Stimulated activated CD8-positive, alpha-beta memory T cell treated with anti-CD3 and anti-CD28 coated beads, Interleukin-15, amount 100 ng/mL, for 24 hours (primary cell): ENCODE data around the gene CFAP73.

Experiments
- DNase-seq: peaks from one replicate; pipeline ENCODE4 v3.0.0-alpha.2; 2020; ENCODE audit warnings: low read depth

Gene CFAP73

GRCh38 chr12:113142173-113142885 lies 7.2 kb upstream of the CFAP73 start:
- DNase-seq = no peak

DNA sequence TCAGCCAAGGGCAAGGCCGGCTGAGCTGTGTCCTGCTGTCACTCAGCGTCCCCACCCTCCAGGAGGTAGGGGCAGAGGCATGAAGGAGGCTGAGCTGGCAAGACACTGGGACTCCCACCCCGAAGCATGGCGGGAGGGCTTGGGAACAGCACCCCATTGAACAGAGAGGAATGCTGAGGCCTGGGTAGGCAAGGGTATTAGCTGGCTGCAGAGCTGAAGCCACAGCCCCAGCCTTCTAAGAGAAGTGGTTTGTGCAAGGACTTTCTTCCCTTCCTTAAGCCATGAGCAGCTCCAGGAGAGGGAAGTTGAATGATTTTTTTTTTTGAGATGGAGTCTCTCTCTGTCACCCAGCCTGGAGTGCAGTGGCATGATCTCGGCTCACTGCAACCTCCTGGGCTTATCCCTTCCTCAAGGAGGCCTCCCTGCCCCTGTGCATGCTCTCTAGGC lies 6.6 kb upstream of the CFAP73 start:
- DNase-seq = no peak

DNA sequence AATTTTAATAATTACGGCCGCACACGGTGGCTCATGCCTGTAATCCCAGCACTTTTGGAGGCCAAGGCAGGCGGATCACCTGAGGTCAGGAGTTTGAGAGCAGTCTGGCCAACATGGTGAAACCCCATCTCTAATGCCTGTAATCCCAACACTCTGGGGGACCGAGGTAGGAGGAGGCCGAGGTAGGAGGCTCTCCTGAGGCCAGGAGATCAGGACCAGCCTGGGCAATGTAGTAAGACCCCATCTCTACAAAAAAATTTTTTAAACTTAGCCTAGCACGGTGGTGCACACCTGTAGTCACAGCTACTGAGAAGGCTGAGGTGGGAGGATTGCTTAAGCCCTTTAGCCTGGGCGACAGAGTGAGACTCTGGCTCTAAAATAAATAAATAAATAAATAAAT lies 5.6 kb upstream of the CFAP73 start:
- no peak for DNase-seq

DNA sequence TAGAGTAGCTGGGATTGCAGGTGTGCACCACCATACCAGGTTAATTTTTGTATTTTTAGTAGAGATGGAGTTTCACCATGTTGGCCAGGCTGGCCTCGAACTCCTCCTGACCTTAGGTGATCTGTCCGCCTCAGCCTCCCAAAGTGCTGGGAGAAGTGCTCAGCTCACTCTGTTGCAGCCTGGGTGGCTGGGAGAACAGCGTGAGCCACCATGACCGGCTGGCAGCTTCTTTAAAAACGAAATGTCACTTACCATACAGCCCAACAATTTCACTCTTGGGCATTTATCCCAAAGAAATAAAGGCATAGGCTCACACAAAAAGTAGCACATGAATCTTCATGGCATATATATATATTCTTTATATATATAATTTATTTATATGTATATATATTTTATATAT lies 4.7 kb upstream of the CFAP73 start:
- DNase-seq = no peak

GRCh38 chr12:113145720-113146551 lies 3.6 kb upstream of the CFAP73 start:
- no peak for DNase-seq

DNA sequence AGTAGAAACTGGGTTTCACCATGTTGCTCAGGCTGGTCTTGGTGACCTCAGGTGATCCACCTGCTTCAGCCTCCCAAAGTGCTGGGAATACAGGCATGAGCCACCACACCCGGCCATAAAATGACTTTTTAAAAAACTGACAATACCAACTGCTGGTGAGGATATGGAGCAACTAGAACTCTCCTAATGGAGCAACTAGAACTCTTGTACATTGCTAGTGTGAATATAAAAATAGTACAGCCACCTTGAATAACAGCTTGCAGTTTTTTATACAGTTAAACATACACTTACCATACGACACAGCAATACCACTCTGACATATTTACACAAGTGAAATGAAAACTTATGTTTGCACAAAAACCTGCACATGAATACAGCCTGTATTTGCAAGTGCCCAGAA lies 2.5 kb upstream of the CFAP73 start:
- DNase-seq = no peak

GRCh38 chr12:113151655-113152054 lies 2.1 kb downstream of the CFAP73 start:
- no peak for DNase-seq

- DNase-seq = no peak
Observed at GRCh38 chr12:113152196-113152834, 2.8 kb downstream of the CFAP73 start.

- no peak for DNase-seq
Observed at GRCh38 chr12:113152835-113153814, 3.6 kb downstream of the CFAP73 start.

DNA sequence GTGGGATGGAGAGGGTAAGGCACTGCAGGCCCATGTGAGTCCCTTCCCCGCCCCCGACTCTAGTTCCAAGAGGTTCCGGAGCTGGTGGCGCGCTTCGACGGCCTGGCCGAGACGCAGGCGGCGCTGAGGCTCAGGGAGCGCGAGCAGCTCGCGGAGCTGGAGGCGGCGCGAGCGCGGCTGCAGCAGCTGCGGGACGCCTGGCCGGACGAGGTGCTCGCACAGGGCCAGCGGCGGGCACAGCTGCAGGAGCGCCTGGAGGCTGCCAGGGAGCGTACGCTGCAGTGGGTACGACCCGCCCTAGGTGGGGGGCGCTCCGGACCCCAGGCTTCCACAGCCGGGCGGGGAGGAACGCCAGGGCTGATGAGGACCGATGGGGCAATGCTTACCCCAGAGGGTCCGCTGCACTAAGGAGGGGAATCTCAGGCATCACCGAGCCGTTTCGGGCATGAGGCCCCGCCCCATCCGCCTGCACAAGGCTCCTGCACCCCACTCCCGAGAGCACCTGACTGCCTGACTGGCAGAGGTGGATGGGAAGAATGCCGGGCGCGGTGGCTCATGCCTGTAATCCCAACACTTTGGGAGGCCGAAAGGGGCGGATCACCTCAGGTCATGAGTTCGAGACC lies 4.9 kb downstream of the CFAP73 start:
- DNase-seq = no peak

DNA sequence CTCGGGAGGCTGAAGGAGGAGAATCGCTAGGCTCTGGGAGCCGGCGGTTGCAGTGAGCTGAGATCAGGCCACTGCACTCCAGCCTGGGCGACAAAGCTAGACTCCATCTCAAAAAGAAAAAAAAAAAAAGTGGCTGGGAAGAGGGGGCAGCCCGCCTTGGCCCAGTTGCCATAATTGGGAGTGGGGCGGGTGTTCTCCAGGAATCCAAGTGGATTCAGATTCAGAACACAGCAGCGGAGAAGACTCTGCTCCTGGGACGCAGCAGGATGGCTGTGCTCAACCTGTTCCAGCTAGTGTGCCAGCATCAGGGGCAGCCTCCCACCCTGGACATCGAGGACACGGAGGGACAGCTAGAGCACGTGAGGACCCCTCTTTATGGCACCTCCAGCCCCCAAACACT lies 5.5 kb downstream of the CFAP73 start:
- DNase-seq = no peak

- no peak for DNase-seq
Observed at GRCh38 chr12:113155646-113156045, 6.1 kb downstream of the CFAP73 start.

DNA sequence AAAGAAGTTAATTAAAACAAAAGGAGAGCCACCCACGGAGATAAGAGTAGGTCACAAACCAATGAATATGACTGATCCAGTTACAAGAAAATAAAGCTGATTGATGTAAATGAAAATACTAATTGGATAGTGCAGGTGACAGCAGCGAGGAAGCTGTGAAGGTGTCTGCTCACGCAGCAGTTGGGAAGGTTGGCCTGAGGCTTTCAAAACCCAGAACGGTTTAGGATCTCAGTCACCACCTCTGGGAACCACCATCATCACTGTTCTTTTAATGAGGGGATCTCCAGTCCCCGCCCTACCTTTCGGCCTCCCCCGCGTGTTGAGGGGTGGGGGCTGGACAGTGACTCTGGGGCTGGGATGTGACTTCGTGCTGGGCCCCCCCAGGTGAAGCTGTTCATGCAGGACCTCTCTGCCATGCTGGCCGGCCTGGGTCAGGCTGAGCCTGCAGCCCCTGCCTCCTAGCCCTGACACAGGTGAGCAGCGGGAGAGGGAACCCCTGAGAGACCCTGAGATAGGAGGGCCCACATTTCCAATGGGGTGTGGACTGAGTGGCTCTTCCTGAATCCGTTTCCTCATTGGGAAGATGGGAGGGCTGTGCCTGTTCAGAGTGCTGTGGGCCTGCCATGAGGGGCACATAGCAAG lies 7.8 kb downstream of the CFAP73 start:
- no peak for DNase-seq

- DNase-seq = no peak
Observed at GRCh38 chr12:113158439-113159203, 9.1 kb downstream of the CFAP73 start.

GRCh38 chr12:113159937-113160336 lies 10.4 kb downstream of the CFAP73 start:
- no peak for DNase-seq

- no peak for DNase-seq
Observed at GRCh38 chr12:113161415-113162016, 12.0 kb downstream of the CFAP73 start.

- DNase-seq = no peak
Observed at GRCh38 chr12:113162102-113163029, 12.8 kb downstream of the CFAP73 start.

GRCh38 chr12:113163030-113163360 lies 13.5 kb downstream of the CFAP73 start:
- no peak for DNase-seq

- DNase-seq = no peak
Observed at GRCh38 chr12:113164014-113164413, 14.5 kb downstream of the CFAP73 start.
